ENCODE measurements around the gene TMEM131L.
"Not testable (repeated sequence)": the region's sequence is repeated elsewhere in the genome, so short reads cannot be mapped to it uniquely, and the experiment has no call there.

TMEM131L gene

GRCh38 chr4:153466949-153467896, 1.1 kb downstream of the TMEM131L start:
- TF ChIP-seq, protein P1, sequence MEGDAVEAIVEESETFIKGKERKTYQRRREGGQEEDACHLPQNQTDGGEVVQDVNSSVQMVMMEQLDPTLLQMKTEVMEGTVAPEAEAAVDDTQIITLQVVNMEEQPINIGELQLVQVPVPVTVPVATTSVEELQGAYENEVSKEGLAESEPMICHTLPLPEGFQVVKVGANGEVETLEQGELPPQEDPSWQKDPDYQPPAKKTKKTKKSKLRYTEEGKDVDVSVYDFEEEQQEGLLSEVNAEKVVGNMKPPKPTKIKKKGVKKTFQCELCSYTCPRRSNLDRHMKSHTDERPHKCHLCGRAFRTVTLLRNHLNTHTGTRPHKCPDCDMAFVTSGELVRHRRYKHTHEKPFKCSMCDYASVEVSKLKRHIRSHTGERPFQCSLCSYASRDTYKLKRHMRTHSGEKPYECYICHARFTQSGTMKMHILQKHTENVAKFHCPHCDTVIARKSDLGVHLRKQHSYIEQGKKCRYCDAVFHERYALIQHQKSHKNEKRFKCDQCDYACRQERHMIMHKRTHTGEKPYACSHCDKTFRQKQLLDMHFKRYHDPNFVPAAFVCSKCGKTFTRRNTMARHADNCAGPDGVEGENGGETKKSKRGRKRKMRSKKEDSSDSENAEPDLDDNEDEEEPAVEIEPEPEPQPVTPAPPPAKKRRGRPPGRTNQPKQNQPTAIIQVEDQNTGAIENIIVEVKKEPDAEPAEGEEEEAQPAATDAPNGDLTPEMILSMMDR (IDR thresholded peaks at IDR 0.05; ENCODE audit: control extremely low read depth, extremely low read depth, low read depth, missing control alignments) = no peak
- DNase-seq (ENCODE audit: extremely low spot score) = peak; percentile 90
- POLR2A ChIA-PET = interaction anchor here (1.0 to 1.9 kb wide), 4 partner anchors 11 to 26 kb away, joined by 3 to 7 read pairs (median 3); no protein-coding TSS in a partner anchor
- CTCF ChIA-PET = interaction anchor here (0.9 to 5.6 kb wide), 15 partner anchors 10 to 176 kb away, joined by 3 to 54 read pairs (median 4); no protein-coding TSS in a partner anchor

GRCh38 chr4:153467897-153468262, 1.7 kb downstream of the TMEM131L start:
- no peak for DNase-seq (ENCODE audit: extremely low spot score)
- ChIA-PET POLR2A (interaction anchor here (1.0 to 1.9 kb wide), 3 partner anchors 10 to 21 kb away, joined by 3 to 7 read pairs (median 3); no protein-coding TSS in a partner anchor), CTCF (interaction anchor here (0.9 to 5.6 kb wide), 10 partner anchors 10 to 123 kb away, joined by 3 to 54 read pairs (median 4); no protein-coding TSS in a partner anchor)
- TF ChIP-seq, protein P1 (IDR thresholded peaks at IDR 0.05; ENCODE audit: control extremely low read depth, extremely low read depth, low read depth, missing control alignments) = no peak

DNA sequence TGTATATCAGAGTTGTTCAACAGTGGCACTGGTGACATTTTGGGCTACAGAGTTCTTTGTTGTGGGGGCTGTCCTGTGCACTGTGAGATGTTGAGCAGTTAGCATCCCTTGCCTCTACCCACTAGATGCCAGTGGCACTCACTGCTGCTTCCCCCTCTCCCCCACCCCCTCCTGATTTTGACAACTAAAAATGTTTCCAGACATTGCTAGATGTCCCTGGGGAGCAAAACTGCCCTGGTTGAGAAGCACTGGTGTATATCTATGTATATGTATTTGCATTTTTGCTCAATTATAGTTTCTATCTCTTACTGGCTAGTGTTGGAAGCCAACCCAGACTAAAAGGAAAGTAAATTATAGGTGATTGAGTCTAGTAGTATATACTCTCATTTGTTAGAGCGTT, 2.4 kb downstream of the TMEM131L start:
- ChIA-PET CTCF (interaction anchor here (1.0 to 5.6 kb wide), 7 partner anchors 9 to 123 kb away, joined by 3 to 54 read pairs (median 7); no protein-coding TSS in a partner anchor), POLR2A (interaction anchor here (0.6 to 1.9 kb wide), 5 partner anchors 9 to 27 kb away, joined by 3 to 7 read pairs (median 3); no protein-coding TSS in a partner anchor)
- TF ChIP-seq, protein P1 (IDR thresholded peaks at IDR 0.05; ENCODE audit: control extremely low read depth, extremely low read depth, low read depth, missing control alignments) = no peak
- DNase-seq (ENCODE audit: extremely low spot score) = no peak

- ChIA-PET POLR2A (interaction anchor here (0.6 to 0.9 kb wide), 2 partner anchors 26 to 27 kb away, joined by 3 read pairs; no protein-coding TSS in a partner anchor), CTCF (interaction anchor here (0.7 to 5.6 kb wide), 5 partner anchors 13 to 104 kb away, joined by 3 to 54 read pairs (median 4); no protein-coding TSS in a partner anchor)
- no peak for DNase-seq (ENCODE audit: extremely low spot score)
- TF ChIP-seq, protein P1 (IDR thresholded peaks at IDR 0.05; ENCODE audit: control extremely low read depth, extremely low read depth, low read depth, missing control alignments) = no peak
These were observed 2.9 kb downstream of the TMEM131L start for GRCh38 chr4:153469031-153469430.

GRCh38 chr4:153471071-153471697, 5.0 kb downstream of the TMEM131L start:
- DNase-seq (ENCODE audit: extremely low spot score); POLR2A ChIA-PET; CTCF ChIA-PET: not testable (repeated sequence)

DNA sequence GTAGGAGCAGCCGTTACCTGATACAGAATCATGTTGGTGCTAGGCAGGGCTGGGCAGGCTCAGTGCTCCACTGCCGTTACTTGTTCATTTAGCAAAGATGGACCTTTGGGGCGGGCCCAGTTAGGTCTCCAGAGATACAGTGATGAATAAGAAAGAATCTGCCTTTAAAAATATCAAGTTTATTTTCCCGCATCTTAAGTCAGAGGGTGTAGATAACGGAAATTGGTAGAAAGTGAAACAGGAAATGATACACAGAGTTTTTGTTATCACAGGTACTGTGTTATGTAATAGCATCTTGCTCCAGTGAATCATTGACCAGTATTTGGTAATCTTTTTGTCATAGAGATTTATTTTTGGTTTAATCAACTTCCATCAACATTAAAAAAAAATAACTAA, 5.5 kb downstream of the TMEM131L start:
- ChIA-PET POLR2A (no interaction called here), CTCF (no interaction called here)
- TF ChIP-seq, protein P1 (IDR thresholded peaks at IDR 0.05; ENCODE audit: control extremely low read depth, extremely low read depth, low read depth, missing control alignments) = no peak
- peak; percentile 38 for DNase-seq (ENCODE audit: extremely low spot score)

Data from GM10248 (cell line).